SIG-M5 (cell line): ENCODE results near the gene CYB561A3.
A peak's percentile ranks its signal among the peaks of the same experiment; 100 is the strongest.
"Not testable (repeated sequence)": the region's sequence is repeated elsewhere in the genome, so short reads cannot be mapped to it uniquely, and the experiment has no call there.

Experiments used
- DNase-seq: peaks from one replicate; lab custom pipeline; 2025; lab: John Stamatoyannopoulos, UW

Gene CYB561A3, protein sequence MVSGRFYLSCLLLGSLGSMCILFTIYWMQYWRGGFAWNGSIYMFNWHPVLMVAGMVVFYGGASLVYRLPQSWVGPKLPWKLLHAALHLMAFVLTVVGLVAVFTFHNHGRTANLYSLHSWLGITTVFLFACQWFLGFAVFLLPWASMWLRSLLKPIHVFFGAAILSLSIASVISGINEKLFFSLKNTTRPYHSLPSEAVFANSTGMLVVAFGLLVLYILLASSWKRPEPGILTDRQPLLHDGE

DNA sequence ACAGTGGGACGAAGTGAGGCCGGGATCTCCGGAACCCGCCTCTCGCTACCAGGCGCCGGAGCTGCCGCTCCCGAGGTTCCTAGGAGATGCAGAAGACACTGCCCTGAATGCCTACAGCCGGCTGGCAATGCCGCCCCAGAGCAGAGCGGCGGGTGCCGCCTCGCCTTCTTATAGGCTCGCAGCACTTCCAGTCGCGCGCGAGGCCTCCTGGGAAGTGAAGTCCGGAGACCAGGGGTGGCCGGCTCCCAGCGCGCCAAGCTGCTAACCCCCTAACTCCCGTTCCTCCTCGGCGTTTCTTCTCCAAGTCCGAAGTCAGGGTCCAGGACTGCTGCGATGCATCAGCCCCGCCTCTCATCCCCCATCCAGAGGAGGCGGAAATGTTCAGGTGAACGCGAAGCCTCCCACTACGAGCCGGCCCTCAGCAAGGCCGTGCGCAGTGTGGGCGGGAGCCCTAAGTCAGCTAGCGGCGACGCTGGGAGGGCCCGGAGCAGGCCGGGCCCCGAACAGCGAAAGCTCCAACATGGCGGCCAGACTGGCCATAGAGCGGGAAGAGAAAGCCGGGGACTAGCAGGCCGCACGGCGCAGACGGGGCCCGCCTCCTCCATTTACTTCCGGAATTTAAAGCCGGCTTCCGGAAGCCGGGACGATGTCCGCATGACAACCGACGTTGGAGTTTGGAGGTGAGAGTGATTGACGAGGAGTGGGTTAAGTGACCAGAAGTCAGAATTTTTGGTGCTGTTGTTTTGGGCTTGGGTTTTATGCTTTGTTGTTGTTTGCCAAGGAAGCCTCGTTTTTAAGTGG, at the start of gene CYB561A3, which contains the start of gene TMEM138:
CYB561A3 (minus strand) TSS at position 142 of the 801 bp plus-strand sequence. CDS start 5,169 bp downstream, outside the sequence.
TMEM138 (plus strand) TSS at position 634 of the 801 bp plus-strand sequence. CDS start 2,017 bp downstream, outside the sequence.
- peak; percentile 58 for DNase-seq

DNA sequence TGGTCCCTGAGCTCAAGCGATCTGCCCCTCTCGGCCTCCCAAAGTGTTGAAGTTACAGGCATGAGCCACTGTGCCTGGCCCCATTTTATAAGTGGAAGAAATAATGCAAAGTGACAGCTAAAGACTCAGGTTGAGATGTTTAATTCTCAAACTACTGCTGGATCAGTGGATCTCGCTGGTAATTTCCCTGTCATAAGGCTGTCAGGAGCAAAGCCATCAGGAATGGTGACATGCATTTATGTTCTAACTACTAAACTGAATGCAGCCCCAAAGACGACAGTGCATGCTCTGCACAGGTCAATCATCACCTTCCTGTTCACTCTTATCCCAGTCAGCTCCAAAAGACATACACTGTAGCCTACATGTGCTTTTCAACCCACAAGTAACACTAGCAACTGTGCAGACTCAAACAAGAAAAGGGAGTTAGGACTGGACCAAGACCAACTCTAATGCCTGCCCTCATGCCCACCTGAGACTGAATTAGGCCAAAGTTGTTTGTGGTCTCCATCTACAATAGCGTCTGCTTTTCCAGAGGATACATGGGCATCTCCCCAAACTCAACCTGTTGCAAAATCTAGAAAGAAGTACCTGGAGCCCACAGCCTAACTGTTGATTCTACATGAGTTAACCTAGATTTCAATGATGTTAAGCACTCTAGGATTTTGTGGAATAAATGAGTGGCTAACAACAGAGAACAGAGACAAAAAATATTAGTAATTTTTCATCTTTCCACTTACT, 45.5 kb upstream of the CYB561A3 start:
- DNase-seq, result no peak

DNA sequence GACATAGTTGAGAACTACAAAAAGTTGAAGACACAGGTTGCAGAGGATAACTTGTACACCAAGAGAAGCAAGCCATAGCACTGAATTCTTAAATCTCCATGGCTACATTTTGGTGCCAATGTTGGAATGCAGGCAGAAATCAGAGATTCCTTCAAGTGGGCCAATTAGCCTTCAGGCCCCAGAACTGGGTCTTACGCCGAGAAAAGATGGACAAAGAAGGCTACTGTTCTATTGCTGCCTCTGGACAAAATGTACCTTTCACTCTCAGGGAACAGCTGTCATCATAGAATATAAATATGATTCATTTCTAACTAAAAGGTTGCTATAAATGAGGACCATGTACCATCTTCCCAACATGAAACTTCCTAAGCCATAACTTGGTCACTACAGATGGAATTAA, 44.4 kb upstream of the CYB561A3 start:
- no peak for DNase-seq

DNA sequence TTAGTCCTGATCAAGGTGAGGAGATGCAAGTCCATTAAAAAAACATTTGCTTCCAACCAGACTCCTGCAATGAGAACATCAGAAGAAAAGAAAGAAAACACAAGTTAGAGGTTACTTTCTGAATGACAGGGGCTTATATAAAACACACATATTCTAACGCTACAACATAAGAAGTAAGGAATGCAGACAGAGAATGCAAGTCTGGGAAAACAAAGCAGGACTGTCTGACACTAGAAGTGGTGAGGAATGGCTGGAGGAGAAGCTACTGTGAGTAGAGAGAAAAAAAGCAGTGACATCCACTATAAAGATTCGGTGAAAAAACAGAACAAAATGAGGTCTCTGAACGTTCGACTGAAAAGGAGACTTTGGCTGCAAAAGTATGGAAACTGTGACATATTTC, 43.0 kb upstream of the CYB561A3 start:
- no peak for DNase-seq

DNA sequence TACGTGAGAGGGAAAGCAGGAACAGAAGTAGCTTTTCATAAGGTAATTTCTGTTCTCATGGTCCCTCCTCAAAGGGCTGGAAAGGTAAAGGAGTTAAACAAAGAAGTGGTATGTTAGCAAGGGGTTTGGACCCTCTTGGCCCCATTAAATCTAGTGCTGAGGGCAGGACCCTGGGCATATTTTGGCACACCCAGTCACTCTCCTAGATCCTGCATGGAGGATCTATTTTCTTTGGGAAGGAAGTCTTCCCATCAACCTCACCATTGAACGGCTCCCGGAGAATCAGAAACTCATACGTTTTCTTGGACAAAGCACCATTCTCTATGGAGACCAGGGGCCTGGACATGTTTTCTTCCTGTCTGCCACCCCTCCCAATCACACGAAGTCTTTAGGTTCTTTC, 42.4 kb upstream of the CYB561A3 start:
- DNase-seq, result no peak

DNA sequence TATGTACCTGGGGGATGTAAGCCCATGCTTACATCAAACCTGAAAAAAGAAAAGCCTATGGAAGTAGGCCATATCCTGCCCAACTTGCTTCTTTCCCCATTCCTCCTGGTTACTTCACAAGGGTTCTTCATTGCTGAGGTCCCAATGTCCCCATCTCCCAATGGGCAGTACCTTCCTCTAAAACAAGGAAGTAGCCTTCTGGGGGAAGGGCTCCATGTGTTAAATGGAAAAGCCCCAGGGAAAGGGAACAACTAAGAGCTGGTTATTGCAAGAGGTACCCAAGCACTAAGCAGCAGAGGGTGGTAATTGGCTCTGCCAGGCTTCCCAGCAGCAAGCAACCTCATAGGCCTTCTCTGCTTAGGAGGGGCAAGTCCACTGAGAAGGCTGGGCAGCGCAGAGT, 42.0 kb upstream of the CYB561A3 start:
- DNase-seq, result no peak

DNA sequence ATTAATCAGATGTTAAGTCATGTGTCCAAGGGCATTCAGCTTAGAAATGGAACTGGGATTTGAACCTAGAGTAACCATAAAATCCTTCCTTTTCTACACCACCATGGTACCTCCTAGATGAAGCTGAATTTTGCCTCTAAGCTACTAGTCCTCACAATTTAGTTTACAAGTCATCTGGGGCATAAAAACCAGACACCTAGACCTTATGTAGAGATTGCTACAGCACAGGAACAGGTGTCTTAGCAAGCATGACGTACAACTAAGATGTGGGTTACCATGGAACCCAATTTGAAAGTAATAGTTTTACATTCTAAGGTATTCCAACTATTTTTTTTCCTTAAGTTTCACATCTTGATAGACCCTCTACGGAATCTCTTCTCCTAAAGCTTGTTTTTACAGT, 39.9 kb upstream of the CYB561A3 start:
- no peak for DNase-seq

DNA sequence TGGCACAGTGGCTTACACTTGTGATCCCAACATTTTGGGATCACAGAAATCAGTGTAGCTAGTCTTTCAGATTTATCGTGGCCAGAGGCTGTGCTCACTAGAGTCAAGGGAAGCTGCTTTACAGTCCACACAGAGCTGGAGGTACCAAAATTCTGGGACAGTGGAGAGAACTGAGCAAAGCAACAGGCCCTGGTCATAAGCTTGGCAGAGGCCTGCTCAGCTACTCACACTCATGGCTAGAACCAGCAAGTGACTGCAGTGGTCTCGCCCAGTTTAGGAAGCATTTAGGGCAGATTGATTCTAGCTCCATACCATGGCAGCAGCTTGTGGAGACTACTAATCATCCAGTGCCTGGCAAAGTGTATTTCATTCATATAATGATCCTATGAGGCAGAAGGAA, 39.5 kb upstream of the CYB561A3 start:
- no peak for DNase-seq

DNA sequence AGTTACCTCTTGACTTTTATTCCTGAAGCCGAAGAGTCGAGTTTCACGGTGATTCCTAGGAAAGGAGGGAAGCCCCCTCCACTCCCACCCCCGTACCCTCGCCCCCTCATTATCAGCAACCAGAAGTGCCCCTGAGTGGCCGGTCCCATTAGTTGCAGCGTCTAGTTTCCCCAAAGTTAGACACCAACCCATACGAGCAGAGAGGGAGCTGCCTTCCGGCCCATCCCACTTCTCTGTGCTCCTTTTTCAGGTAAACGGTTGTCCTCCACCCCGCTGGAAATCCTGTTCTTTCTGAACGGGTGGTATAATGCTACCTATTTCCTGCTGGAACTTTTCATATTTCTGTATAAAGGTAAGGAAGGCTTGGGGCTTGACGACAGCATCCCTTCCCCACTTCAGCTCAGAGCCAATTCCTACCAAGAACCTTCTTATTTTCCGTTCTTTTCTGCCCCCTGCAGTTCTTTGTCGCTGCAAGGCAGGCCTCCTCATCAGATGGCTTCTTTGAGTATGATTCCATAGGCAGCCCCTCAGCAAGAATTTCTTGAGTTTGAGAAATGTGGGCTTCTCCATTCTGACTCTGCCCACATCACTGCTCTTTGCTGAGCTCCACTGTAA, 31.4 kb upstream of the CYB561A3 start:
- no peak for DNase-seq

DNA sequence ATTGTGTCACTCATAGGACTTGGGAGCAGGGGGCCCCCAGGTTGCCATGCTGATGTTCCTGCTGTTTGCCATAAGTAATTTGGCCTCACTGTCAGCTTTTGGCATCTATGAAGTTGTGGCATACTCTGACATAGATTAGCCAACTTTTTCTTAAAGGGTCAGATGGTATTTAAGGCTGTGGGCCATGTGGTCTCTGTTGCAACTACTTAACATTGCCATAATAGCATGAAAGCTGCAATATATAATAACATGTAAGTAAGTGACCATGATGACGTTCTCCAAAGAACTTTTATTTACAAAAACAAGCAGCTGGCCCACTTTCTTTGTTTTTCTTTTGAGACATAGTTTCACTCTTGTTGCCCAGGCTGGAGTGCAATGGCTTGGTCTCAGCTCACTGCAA, 28.5 kb upstream of the CYB561A3 start:
- no peak for DNase-seq

DNA sequence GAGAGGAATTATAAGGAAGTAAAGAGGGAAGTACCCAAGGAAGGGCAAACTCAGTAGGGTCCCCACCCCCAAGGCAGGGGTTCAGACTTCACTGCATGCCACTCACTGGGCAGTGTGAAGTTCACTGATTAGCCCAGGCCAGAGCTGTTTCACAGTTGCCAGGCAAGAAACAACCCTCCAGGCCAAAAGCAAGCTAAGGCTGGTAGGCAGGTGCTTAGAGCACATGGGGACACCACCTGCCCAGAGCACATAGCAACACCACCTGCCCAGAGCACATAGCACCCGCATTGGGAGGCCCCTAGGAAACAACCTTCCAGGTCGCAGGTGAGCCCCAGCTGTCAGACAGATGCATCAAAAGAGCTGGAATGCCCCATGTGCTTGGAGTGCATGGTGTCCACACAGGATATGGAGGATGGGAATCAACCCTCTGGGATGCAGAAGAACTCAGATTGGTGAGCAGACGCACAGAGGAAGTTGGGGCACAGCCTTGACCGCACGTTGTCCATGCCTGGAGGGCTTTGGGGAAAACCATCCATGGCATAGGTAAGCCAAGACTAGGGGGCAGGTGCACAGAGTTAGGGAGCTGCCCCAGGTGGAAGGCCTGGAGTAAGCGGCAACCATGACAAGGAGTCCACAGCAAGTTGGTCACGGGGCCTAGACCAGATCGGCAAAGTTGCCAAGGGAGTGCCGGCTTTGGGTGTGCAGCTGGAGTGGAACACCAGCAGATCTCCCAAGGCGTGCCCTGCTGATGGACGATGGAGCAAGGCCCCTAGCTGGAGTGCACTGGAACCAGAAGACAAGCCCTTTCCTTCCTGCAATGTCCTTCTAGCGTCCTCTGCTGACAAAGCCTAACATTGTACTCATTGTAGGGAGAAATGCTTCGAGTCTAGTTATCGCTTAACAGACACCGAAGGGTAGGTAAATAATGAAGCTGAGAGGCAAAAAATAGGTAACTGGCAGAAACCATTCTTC, 22.9 kb upstream of the CYB561A3 start:
- DNase-seq, result no peak

DNA sequence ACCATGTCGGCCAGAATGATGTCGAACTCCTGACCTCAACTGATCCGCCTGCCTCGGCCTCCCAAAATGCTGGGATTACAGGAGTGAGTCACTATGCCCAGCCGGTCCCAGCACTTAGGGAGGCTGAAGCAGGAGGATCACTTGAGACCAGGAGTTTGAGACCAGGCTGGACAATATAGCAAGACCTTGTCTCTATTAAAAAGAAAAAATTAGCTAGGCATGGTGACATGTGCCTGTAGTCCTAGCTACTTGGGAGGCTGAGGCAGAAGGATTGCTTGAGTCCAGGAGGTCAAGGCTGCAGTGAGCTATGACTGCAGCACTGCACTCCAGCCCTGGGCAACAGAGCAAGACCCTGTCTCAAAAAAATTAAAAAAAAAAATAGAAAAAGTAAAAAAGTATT, 22.2 kb upstream of the CYB561A3 start:
- not testable (repeated sequence) for DNase-seq

DNA sequence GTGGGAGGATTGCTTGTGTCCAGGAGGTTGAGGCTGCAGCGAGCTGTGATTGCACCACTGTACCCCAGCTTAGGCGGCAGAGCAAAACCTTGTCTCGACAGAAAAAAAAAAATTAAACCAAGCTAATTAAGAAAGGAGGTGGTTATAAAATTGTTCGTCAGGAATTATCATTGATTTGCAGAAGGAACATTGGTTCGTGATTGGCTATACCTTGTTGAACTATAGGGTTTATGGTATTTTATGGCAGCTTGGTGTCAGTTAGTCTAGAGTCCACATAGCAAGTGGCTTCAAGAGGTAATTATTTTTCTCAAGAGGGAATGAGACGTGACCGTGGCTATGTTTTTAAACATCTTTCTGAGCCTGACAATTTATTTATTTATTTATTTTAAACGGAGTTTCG, 19.2 kb upstream of the CYB561A3 start:
- no peak for DNase-seq

DNA sequence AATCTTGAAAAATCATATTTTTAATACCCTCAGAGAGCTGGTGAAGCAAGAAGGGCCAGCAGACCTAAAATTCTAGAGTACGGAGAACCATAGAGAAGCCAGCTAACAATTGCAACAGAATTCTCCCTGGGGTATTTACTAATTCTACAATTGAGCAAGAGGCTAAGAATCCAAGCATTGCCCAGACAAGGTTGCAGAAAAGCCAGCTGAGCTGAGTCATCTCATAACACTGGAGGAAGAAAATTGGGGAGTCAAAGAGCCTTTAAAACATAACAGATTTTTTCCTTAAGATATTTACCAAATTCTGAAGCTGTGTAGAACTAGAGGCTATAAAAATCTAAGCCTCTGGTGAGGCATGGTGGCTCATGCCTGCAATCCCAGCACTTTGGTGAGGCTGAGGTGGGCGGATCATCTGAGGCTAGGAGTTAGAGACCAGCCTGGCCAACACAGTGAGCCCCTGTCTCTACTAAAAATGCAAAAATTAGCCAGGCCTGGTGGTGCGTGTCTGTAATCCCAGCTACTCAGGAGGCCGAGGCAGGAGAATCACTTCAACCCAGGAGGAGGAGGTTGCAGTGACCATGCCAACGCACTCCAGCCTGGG, 17.1 kb upstream of the CYB561A3 start:
- DNase-seq, result peak; percentile 40

DNA sequence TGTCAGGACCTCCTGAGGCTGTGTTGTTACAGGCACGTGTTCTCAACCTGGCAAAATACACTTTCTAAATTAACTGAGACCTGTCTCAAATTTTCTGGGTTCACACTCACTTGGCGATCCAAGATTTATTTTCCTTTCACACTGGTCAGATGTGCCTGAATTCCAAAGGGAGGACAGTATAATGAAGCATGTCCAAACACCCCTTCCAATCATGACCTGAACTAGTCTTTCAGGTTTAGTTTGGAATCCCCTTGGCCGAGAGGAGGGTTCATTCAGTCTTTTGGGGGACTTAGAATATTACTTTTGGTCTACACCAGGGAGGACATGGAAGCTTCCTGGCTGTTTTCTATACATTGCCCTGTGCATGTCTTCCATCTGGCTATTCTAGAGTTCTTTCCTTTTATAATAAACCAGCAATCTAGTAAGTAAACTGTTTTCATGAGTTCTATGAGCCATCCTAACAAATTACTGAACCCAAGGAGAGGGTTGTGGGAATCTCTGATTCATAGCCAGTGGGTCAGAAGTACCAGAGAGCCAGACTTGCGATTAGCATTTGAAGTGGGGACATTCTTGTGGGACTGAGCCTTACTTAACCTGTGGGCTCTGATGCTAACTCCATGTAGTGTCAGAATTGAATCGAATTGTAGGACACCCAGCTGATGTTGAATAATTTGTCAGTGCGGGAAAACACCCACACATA, 15.9 kb upstream of the CYB561A3 start:
- no peak for DNase-seq

DNA sequence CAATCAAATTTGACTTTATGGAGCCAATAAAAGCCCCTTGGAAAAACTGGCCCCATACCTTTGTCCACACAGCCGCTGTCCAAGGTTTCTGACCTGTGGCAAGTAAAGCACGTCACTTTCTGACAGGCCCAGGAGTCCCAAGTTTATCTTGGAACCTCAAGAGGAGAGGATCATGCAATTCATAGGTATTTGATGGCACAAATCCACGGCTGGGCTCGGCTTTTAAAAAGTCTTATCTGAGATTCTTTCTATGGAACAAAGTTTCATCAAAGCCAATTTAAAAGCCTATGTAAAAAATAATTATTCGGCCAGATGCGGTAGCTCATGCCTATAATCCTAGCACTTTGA, 14.1 kb upstream of the CYB561A3 start:
- no peak for DNase-seq

DNA sequence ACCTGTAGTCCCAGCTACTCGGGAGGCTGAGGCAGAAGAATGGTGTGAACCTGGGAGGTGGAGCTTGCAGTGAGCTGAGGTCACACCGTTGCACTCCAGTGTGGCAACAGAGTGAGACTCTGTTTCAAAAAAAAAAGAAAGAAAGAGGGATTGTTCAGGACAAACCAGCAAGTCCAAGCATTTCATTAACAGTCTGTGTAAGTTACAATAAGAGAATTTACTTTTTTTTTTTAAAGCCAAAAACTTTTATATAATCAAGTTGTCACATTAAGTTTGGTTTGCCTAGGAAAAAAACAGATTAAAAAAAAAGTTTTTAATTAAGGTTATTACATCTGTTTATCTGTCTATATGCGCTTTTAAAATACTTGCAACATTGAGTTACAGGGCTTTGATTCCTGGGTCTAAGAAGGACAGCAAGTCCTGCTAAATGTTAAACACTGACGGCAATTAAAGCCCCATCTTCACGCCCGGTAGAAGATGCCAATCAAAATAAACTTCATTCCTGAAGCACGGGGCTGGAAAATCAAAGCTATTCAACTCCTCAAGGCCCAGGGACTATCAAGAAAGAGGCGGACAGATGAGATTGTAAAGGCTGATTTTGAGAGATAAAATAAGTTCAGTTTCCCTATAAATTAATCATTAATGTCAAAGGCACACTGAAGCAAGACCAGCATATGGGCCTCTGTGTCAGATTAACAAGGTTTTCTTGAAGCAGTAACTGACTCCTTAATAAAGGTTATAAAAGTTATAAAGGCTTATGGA, 11.2 kb upstream of the CYB561A3 start:
- no peak for DNase-seq

DNA sequence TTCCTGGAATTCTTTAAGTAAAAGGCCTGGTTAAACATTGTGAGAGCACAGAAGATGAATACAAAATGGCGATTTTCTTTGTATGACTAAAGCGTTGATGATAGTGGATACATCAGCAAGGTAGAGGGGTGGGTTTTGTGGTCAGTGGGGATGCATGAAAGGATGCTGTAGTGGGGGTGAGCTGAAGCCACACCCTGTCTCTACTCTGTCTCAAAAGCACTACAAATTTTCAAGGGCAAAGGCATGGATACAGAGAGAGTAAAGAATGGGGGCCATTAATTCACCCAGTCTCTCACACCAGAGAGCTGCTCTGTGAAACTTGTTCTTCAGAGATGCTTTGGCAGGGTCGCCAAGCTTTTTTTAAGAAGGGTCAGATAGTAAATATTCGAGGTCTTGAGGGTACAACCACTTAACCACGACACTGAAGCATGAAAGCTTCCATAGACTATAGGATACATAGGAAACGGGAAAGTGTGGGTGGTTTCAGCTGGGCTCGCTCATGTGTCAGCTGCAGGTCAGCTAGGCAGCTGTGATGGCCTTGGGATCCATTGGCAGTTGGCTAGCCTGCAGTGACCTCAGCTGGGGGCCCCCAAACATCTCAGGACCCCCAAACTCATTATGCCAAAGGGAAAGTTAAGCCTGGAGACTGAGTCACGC, 8.8 kb upstream of the CYB561A3 start:
- no peak for DNase-seq
